Stomach (tissue), 9 donors: ENCODE data around the gene SLC7A5. TPM values are rescaled to one million over a fixed set of nuclear protein-coding genes. Genes with fewer than 3 reads are reported as not detected.
A peak's percentile ranks its signal among the peaks of the same experiment; 100 is the strongest.
"Not testable (repeated sequence)": the region's sequence is repeated elsewhere in the genome, so short reads cannot be mapped to it uniquely, and the experiment has no call there.

Experiments
- DNase-seq, 2 donors: peaks; one replicate each; pipeline versions ENCODE4 v3.0.0 to v3.0.0-alpha.2; 2013 to 2019
- H3K27ac ChIP-seq, 5 donors: fragments of 200-600 bp in 4 of 5; sonication (generic) in 4 of 5; one replicate each; pipeline ENCODE4 v1.5.1; 2013 to 2019; ENCODE audit warnings: mild to moderate bottlenecking in 1 of 5, moderate library complexity in 1 of 5
- H3K27me3 ChIP-seq, 3 donors: fragments of 200-600 bp; sonication (generic); one replicate each; pipeline ENCODE4 v1.5.1; 2017 to 2019; ENCODE audit warnings: mixed run types in 1 of 3
- H3K36me3 ChIP-seq, 4 donors: fragments of 200-600 bp; sonication (generic); 1 replicate in 3 of 4; 2 replicates in 1 of 4; pipeline ENCODE4 v1.5.1; 2016 to 2019
- H3K4me1 ChIP-seq, 4 donors: fragments of 200-600 bp; sonication (generic); one replicate each; pipeline ENCODE4 v1.5.1; 2016 to 2019
- H3K4me3 ChIP-seq, 4 donors: fragments of 200-600 bp; sonication (generic) in 3 of 4; one replicate each; pipeline ENCODE4 v1.5.1; 2016 to 2019; ENCODE audit warnings: mild to moderate bottlenecking in 1 of 4
- H3K9me3 ChIP-seq, 4 donors: fragments of 200-600 bp; sonication (generic); one replicate each; pipeline ENCODE4 v1.5.1; 2016 to 2019
- EP300 ChIP-seq: sonication (generic); formaldehyde crosslinking; IDR thresholded peaks from one replicate; pipeline ENCODE4 v1.6.1; 2017; ENCODE audit warnings: antibody characterized with exemption
- POLR2AphosphoS5 ChIP-seq, 3 donors: sonication (generic); formaldehyde crosslinking; IDR thresholded peaks; one replicate each; pipeline ENCODE4 v1.6.1; 2016; ENCODE audit warnings: antibody characterized with exemption in 3 of 3
- WGBS, 5 donors: extraction: QIAGEN DNeasy Blood & Tissue Kit in 3 of 5; methylation state at CpG; one replicate each; pipeline versions ENCODE4 v1.1.5 to v1.1.7; 2013 to 2018; 5-methylcytosine and 5-hydroxymethylcytosine counted together
- intact Hi-C: fragments of 100-400 bp; cut with DNase I; formaldehyde crosslinking; loops from one replicate; pipeline ENCODE4 v1.15.1; 2023; ENCODE audit warnings: low total_unique reads
- polyA plus RNA-seq, 3 donors: library from polyadenylated mRNA; stranded (reverse); fragments of 200-250 nt; gene quantifications; one replicate each; pipeline ENCODE4 v1.2.3, GENCODE V29; 2013
- total RNA-seq, 5 donors: library from RNA; depleted of rRNA; stranded (reverse); fragments of >200 nt; gene quantifications; one replicate each; pipeline versions ENCODE4 v1.1.0 to v1.2.3, GENCODE V29; 2014 to 2016
- TF ChIP-seq, protein P1 (sequence below), 7 experiments: fragments of 450-650 bp in 4 of 7; fragments of 200-600 bp in 3 of 7; sonication (generic) in 3 of 7; IDR thresholded peaks; one replicate each; pipeline ENCODE4 v1.5.1; 2016 to 2019; ENCODE audit warnings: antibody characterized with exemption in 7 of 7, control low read depth in 2 of 7, mild to moderate bottlenecking in 1 of 7
- donor health status: healthy with polysubstance abuse.
- donor health status: Bipolar disorder and iron deficiency.
- donor health status: healthy.

Gene SLC7A5
- total and polyA plus RNA-seq, 8 donors, result 1.4 to 74.8 (median 10.0) TPM

DNA sequence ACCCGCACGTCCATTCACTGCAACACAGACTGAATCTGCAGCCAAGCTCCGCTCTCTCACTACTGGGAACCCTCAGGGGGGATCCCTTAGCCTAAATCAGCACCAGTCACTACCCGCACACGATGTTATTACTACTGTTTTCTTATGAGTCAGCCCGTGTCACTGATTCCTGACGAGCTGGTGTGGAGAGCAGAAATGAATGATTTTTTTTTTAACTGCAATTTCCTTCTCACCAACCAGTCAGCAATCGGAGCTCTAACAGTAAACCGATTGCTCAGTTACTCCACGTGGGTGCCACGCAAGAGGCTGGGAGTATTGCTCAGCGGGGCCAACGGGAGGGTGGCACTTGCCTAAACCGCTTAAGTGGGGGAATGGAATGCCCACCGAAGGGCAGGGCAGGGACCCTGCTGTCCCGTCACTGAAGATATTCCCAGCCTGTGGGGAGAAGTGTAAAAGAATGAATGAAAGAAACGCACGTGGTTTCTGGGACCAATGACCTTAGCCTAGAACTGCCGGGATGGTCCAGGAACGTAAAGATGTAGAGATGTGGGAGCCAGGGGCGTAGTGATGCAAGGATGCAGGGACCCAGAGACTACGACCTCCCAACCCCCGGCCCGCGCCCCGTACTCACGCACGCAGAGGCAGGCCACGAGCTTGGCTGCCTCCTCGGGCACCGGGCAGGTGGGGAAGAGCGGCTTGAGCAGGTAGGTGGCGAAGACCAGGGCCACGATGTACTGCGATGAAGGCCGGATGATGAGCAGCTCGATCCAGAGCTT is 865 bp downstream of the SLC7A5 start:
- H3K4me3 ChIP-seq, result peak overlapping the region; percentile 50 to 59 (median 52)
- peak in 2 of 3 donors; percentile 2 to 69 for TF ChIP-seq POLR2AphosphoS5 (IDR thresholded peaks at IDR 0.05)
- WGBS, 5 donors, result 4 to 12% (median 5%) methylated on average over 32 to 37 of the region's 37 CpGs
- H3K36me3 ChIP-seq, H3K9me3 ChIP-seq, intact Hi-C loops, H3K27me3 ChIP-seq: not testable (repeated sequence)
- H3K4me1 ChIP-seq, result peaks cover 38 to 86% (median 44%) of the 10 kb centered on the region in 4 donors
- DNase-seq, result peak in 1 of 2 donors; percentile 76
- peak overlapping the region; percentile 54 to 89 (median 85) for H3K27ac ChIP-seq

DNA sequence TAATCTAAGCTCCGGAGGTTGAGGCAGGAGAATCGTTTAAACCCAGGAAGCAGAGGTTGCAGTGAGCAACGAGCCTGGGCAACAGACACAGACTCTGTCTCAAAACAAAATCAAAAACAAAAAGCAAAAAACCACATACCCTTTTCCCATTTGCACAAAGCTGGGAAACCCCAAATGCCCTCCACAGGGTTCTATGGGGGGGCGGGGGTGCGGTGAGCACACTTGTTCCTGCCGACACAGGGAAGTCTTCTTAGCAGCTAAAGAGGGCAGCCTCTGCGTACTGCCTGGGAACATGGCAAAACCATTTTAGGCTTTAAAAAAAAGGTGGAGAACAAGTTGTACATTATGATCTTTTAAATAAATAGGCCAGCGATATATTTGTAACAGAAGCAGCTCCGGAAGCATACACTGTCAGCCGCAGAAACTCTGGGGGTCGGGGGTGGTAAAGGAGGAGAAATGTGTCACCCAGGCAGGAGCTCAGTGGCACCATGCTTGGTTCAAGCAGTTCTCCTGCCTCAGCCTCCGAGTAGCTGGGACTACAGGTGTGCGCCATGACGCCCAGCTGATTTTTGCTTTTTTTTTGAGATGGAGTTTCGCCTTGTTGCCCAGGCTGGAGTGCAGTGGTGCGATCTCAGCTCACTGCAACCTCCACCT is 3.3 kb downstream of the SLC7A5 start:
- H3K27me3 ChIP-seq, intact Hi-C loops, H3K36me3 ChIP-seq, H3K9me3 ChIP-seq: not testable (repeated sequence)
- DNase-seq, result peak in 1 of 2 donors; percentile 8
- 28 to 51% (median 45%) methylated on average over 16 of the region's 16 CpGs for WGBS, 5 donors
- H3K27ac ChIP-seq, result peak overlapping the region; percentile 53 to 89 (median 85)
- H3K4me3 ChIP-seq, result peak overlapping the region; percentile 24 to 54 (median 50)
- H3K4me1 ChIP-seq, result peaks cover 46 to 97% (median 61%) of the 10 kb centered on the region in 4 donors

DNA sequence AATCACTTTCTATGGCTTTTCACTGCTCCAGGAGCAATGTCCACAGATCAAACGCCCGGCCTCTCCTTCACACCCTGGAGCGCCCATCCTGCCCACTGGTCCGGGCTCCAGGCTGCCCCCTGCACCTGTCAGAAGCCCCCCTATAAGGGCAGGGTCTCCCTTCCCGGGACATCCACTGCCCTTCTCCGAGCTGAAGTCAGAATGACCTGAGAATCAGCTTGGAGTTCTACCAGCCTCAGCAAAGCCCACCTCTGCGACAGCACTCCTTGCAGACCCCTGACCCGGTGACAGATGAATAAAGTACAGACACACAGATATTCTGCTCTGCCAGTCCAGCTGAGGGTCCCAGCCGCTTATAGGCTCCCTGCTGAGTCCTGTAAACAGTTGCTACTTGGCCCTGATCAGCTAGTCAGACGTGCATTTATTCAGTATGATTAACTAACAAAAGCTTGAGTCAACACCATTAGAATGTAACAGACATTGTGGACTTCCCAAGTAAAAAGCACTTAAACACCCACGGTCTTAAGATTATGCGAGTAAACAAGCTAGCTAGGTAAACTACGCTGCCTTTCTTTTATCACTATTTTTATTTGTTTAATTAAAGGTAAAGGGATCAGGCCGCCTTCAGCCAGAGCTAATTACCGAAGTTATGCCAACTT is 4.8 kb downstream of the SLC7A5 start:
- peaks cover 57 to 96% (median 74%) of the 10 kb centered on the region in 4 donors for H3K4me1 ChIP-seq
- intact Hi-C loops, result no loop called here
- 28 to 54% (median 38%) methylated on average over 15 of the region's 15 CpGs for WGBS, 5 donors

DNA sequence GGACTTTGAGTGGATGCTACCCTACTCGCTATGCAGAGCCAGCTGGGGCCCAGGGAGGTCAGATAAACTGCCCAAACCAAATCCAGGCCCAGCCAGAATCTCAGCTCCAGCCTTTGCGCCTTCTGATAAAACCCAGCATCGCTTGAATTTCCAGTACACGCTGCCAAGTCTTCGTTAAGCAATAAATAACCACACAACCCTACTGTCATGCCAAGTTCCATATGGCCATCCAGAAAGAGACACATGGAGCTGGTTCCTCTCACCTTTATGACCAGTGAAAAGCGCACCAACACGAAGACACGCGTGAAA is 6.0 kb downstream of the SLC7A5 start:
- peaks cover 60 to 99% (median 81%) of the 10 kb centered on the region in 4 donors for H3K4me1 ChIP-seq
- H3K27me3 ChIP-seq, H3K9me3 ChIP-seq, intact Hi-C loops, H3K4me3 ChIP-seq, H3K36me3 ChIP-seq: not testable (repeated sequence)
- 33 to 75% (median 45%) methylated on average over 9 of the region's 9 CpGs for WGBS, 5 donors
- H3K27ac ChIP-seq, result peak overlapping the region; percentile 70 to 89 (median 85)
- TF ChIP-seq POLR2AphosphoS5 (IDR thresholded peaks at IDR 0.05), result peak in 1 of 3 donors; percentile 6
- DNase-seq, result peak in 1 of 2 donors; percentile 68

More for the DNA sequence above, 4.8 kb downstream of the SLC7A5 start:
- Histone ChIP-seq H3K9me3 (no peaks in the 10 kb centered on the region), H3K27me3 (no peaks in the 10 kb centered on the region), H3K36me3 (no peaks in the 10 kb centered on the region), H3K4me3 (peak overlapping the region in 3 of 4 donors; percentile 4 to 29 (median 5)), H3K27ac (peak overlapping the region; percentile 61 to 89 (median 85))
- DNase-seq, result peak in 1 of 2 donors; percentile 76
- no peak for TF ChIP-seq EP300
- TF ChIP-seq POLR2AphosphoS5 (IDR thresholded peaks at IDR 0.05), result peak in 1 of 3 donors; percentile 28
- TF ChIP-seq, protein P1, sequence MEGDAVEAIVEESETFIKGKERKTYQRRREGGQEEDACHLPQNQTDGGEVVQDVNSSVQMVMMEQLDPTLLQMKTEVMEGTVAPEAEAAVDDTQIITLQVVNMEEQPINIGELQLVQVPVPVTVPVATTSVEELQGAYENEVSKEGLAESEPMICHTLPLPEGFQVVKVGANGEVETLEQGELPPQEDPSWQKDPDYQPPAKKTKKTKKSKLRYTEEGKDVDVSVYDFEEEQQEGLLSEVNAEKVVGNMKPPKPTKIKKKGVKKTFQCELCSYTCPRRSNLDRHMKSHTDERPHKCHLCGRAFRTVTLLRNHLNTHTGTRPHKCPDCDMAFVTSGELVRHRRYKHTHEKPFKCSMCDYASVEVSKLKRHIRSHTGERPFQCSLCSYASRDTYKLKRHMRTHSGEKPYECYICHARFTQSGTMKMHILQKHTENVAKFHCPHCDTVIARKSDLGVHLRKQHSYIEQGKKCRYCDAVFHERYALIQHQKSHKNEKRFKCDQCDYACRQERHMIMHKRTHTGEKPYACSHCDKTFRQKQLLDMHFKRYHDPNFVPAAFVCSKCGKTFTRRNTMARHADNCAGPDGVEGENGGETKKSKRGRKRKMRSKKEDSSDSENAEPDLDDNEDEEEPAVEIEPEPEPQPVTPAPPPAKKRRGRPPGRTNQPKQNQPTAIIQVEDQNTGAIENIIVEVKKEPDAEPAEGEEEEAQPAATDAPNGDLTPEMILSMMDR (IDR thresholded peaks at IDR 0.05), result no peak

DNA sequence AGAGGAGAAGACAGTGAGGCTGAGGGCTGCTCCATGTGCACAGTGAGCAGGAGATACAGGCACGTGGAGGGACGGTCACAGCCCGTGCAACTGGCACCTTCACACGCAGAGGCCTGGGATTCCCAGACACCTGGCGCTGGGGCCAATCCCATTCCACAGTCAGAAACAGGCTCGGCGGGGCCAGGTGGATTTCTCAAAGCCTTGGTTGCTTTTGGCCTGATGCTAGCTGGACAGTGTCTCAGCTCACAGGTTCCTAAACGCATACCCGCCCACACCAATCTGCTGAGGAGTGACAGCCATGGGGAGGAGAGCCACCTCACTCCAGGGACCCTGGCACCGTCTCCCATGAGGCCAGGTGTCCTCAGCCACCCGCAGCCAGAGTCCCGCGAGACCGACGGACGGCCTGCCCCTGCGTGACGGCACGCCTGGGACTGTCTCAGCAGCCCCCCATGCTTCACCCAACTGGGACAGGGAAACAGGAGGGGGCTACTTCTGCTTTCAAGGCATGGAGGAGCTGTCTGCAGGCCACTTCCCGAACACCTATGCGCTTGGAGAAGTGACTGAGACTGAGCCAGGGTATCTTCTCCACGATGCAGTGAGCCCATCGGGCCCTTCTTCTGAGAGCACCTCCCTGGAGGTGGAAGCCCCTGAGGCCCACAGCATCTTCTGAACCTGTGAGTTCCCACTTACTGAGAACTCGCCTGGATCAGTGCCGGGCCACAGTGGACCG is 6.5 kb downstream of the SLC7A5 start:
- H3K4me3 ChIP-seq, H3K36me3 ChIP-seq, H3K27me3 ChIP-seq, intact Hi-C loops, H3K9me3 ChIP-seq: not testable (repeated sequence)
- H3K4me1 ChIP-seq, result peaks cover 65 to 99% (median 84%) of the 10 kb centered on the region in 4 donors
- peak in 1 of 2 donors; percentile 61 for DNase-seq
- WGBS, 5 donors, result 27 to 71% (median 44%) methylated on average over 10 to 26 of the region's 26 CpGs
- peak overlapping the region; percentile 70 to 89 (median 85) for H3K27ac ChIP-seq

DNA sequence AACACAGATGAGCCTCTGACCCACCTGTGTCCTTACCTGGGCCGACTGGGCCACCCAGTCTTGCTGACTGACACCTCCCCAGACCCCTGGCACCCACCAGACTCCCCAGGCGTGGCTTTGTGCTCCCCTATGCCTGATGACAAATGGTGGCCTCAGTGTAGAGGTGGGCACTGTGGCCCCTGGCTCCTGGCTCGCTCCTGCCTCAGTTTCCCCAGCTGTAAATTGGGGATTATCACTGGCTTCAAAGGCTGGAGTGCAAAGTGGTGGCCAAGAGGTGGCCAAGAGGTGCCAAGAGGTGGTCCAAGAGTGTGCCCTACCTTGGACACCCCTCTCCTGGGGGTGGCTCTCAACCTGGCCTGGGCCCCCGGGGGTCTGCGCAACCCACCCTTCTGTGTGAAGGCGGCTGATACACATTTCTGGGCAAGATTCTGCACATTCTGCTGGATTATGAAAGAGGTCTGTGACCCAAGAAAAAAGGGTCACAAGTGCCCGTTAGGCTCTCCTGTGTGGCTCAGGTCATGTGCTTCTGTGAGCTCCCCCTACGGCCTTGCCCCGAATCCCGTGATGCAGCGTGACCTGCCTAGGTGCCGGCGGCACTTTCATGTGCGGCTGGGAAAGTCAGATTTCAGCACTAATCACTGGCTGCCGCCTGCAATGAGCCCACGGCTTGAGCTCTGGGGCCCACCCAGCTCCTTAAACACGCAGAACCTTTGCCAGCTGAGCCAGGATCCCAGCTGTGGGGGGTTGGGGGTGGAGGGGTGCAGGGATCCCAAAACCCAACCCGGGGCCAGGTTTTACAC is 7.8 kb downstream of the SLC7A5 start:
- WGBS, 5 donors, result 36 to 68% (median 60%) methylated on average over 15 to 18 of the region's 18 CpGs
- peak overlapping the region; percentile 70 to 89 (median 85) for H3K27ac ChIP-seq
- H3K9me3 ChIP-seq, H3K36me3 ChIP-seq, H3K4me3 ChIP-seq, intact Hi-C loops, H3K27me3 ChIP-seq: not testable (repeated sequence)
- peaks cover 76 to 99% (median 93%) of the 10 kb centered on the region in 4 donors for H3K4me1 ChIP-seq
- peak; percentile 81 to 83 for DNase-seq
